ENCODE data around the gene TXNL4B. TPM values are rescaled to one million over a fixed set of nuclear protein-coding genes. Genes with fewer than 3 reads are reported as not detected.

The TXNL4B gene
- total RNA-seq, 1 donor from 2014 or later, result 23.7 TPM

DNA sequence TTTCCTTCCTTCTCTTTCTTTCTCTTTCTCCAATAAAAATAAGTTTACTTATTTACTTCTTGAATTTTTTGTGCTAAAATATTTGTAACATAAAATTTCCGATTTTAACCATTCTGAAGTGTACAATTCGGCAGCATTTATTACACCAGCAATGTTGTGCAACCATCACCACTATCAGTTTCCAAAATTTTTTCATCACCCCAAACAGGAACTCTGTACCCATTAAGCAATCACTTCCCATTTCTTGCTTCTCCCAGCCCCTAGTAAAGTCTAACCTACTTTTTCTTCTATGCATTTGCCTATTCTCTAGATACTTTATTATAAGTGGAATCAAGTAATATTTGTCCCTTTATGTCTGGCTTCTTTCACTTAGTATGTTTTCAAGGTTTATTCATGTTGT lies 41.6 kb downstream of the TXNL4B start:
- Mint-ChIP-seq H3K27ac (no peak overlapping the region), H3K4me3 (no peak overlapping the region), H3K9me3 (peaks cover 5% of the 10 kb centered on the region), H3K27me3 (no peaks in the 10 kb centered on the region), H3K4me1 (no peaks in the 10 kb centered on the region), H3K36me3 (ENCODE audit: low read depth) (no peaks in the 10 kb centered on the region)
- no peak for DNase-seq
- intact Hi-C loops (cut with micrococcal nuclease), result no loop called here

DNA sequence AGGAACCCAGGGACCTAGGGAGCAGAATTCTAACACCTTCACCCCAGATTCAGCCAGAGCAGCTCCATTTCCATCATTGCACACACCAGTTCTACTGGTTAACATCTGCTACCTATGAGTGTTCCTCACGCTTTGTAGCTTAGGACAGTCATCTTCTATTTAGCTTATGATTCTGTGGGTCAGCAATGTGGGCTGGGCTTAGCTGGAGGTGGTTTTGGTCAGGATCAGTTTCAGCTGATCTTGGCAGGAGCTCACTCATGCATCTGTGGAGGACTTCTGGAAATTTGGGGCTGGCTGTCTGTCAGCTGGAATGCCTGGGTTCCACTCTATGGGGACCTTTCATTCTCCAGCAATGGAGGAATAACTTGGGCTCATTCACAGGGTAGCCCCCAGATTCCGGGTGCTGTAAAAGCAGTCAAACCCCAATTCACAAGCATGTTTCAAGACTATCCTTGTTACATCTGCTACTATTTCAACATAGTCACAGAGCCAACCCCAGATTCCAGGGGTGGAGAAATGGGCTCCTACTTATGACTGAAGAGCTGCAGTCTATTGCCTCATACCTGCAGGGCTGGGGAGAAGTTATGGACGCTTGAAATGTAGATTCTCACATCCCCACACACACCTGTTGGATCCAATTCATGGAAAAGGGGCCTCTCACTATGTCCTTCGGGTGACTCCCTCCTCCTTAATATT lies 42.5 kb downstream of the TXNL4B start:
- H3K4me3 Mint-ChIP-seq, result no peak overlapping the region
- peaks cover 5% of the 10 kb centered on the region for H3K9me3 Mint-ChIP-seq
- intact Hi-C loops (cut with micrococcal nuclease), result no loop called here
- no peaks in the 10 kb centered on the region for H3K36me3 Mint-ChIP-seq (ENCODE audit: low read depth)
- H3K27me3 Mint-ChIP-seq, result no peaks in the 10 kb centered on the region
- no peak overlapping the region for H3K27ac Mint-ChIP-seq
- H3K4me1 Mint-ChIP-seq, result no peaks in the 10 kb centered on the region
- no peak for DNase-seq

DNA sequence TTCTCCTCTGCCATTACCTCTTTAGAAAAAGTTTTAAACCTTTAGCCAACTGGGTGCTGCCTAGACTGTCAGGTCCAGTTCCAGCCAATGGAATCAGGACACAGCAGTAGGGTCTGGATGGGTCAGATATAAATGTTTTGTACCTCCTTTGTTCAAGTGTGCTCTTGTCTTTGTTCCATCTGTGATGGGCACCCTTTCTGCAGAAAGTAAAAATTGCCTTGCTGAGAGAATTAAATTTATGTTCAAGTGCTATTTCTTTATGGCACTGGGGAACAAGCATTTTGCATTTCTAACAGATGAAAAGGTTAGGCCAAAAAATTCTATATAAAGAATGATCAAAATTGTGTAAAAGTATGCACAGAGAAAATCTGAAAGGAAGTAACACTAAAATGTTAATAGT lies 44.3 kb downstream of the TXNL4B start:
- Mint-ChIP-seq H3K27ac (no peak overlapping the region), H3K9me3 (peaks cover 5% of the 10 kb centered on the region), H3K36me3 (ENCODE audit: low read depth) (no peaks in the 10 kb centered on the region), H3K4me1 (no peaks in the 10 kb centered on the region), H3K27me3 (no peaks in the 10 kb centered on the region), H3K4me3 (no peak overlapping the region)
- no peak for DNase-seq
- intact Hi-C loops (cut with micrococcal nuclease), result no loop called here

DNA sequence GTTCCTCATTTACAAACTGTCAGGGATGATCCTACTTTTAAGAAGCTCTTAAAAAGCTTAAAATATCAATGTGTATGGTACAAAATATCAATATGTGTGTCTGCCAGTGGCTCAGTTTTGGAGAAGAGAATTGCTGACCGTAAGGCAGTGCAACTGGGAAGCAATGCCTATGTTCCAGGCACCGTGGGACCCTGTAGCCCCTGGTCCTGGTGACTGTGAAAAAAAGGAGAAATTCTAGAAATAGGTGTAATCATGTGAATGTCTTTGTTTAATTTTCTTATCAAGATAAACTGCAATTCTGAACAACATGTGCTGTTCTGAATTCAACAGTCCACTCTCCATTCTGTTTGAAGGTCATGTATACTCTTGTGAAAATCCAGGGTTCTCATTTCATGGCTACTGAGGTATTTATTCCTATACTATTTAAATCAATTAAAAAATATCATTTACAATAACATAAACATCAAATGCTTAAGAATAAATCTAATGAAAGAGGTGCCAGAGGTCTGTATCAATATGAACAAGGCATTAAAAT lies 48.5 kb downstream of the TXNL4B start:
- no peak overlapping the region for H3K27ac Mint-ChIP-seq
- H3K36me3 Mint-ChIP-seq (ENCODE audit: low read depth), result peaks cover 4% of the 10 kb centered on the region
- H3K9me3 Mint-ChIP-seq, result peaks cover 2% of the 10 kb centered on the region
- no peak overlapping the region for H3K4me3 Mint-ChIP-seq
- H3K4me1 Mint-ChIP-seq, result no peaks in the 10 kb centered on the region
- H3K27me3 Mint-ChIP-seq, result no peaks in the 10 kb centered on the region
- DNase-seq, result no peak
- intact Hi-C loops (cut with micrococcal nuclease), result no loop called here

DNA sequence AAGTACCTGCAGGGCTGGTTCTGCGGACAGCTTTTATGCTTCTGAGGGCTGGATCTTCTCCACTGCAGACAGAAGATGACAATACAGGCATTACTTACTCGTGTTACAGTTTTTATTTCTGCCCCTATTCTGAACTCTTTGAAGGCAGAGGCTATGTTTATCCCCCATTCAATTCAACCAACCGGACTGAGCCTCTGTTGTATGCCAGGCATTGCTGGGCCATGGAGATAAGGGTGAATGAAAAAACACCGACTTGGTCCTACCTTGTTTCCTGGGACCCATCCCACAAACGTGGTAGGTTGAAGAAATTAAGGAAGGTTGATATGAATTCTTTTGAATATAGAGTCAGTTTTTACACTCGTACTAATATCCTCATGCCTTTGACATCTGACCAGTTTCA lies 49.1 kb downstream of the TXNL4B start:
- Mint-ChIP-seq H3K27me3 (no peaks in the 10 kb centered on the region), H3K4me3 (no peak overlapping the region), H3K4me1 (no peaks in the 10 kb centered on the region), H3K9me3 (no peaks in the 10 kb centered on the region), H3K36me3 (ENCODE audit: low read depth) (peaks cover 4% of the 10 kb centered on the region), H3K27ac (no peak overlapping the region)
- no peak for DNase-seq
- intact Hi-C loops (cut with micrococcal nuclease), result no loop called here

DNA sequence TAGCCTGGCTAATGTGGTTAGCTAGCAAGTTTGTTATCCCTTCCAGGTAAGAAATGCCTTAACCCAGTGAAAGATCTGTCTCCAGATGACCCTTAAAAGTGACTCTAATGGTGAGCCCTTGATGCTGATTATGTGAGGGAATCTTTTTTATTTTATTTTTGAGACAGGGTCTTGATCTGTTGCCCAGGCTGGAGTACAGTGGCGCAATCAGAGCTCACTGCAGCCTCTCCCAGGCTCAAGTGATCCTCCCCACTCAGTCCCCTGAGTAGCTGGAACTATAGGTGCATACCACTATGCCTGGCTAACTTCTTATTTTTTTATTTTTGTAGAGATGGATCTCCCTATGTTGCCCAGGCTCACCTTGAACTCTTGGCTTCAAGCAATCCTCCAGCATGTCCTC lies 49.9 kb downstream of the TXNL4B start:
- Mint-ChIP-seq H3K27me3 (no peaks in the 10 kb centered on the region), H3K4me1 (no peaks in the 10 kb centered on the region), H3K27ac (no peak overlapping the region), H3K4me3 (no peak overlapping the region), H3K9me3 (no peaks in the 10 kb centered on the region), H3K36me3 (ENCODE audit: low read depth) (peaks cover 4% of the 10 kb centered on the region)
- DNase-seq, result no peak
- intact Hi-C loops (cut with micrococcal nuclease), result no loop called here

DNA sequence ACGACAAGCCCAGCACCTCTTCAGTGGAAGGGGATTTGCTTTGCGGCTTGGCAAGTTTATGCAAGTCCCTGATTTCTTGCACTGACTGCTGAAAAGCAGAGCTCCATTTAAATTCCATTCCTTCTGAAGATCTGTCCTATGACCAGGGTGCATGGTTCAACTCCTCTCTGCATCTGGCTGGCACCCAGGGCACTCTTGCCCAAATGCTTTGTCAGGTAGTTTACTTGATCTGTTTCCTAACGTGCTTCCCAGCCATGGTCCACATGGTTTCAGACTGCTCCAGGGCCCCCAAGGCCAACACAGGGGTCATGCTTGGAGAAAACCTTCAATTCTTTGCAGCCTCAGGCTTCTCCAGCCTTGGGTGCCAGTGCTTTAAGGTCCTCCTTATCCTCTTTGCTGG lies 50.4 kb downstream of the TXNL4B start:
- Mint-ChIP-seq H3K4me1 (no peaks in the 10 kb centered on the region), H3K36me3 (ENCODE audit: low read depth) (peaks cover 4% of the 10 kb centered on the region), H3K4me3 (no peak overlapping the region), H3K9me3 (no peaks in the 10 kb centered on the region), H3K27me3 (no peaks in the 10 kb centered on the region), H3K27ac (no peak overlapping the region)
- DNase-seq, result no peak
- intact Hi-C loops (cut with micrococcal nuclease), result no loop called here

DNA sequence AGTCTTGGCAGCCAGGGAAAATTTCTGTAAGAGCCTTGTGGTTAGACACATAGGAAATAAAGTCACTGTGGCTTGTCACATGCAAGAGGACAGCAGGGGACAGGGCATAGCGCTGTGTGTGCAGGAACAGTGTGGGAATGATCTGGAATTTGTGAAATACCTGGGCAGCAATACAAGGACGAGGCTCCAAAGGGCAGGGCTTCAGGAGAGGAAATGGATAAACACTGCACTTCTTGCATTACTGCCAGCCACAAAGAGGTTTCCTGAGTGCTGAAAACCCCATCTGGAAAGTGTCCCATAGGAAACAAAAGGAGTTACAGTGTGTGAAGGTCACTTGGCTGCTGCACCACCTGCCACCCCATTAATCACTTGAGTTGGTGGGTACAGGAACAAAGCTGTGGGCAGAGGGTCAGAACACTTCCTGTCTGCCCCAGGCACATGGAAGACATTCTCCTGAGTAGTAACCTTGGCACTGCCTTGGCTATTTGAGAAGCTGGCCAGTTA lies 51.2 kb downstream of the TXNL4B start:
- Mint-ChIP-seq H3K27ac (no peak overlapping the region), H3K27me3 (no peaks in the 10 kb centered on the region), H3K4me1 (no peaks in the 10 kb centered on the region), H3K4me3 (no peak overlapping the region), H3K9me3 (no peaks in the 10 kb centered on the region), H3K36me3 (ENCODE audit: low read depth) (peaks cover 4% of the 10 kb centered on the region)
- no peak for DNase-seq
- intact Hi-C loops (cut with micrococcal nuclease), result no loop called here

DNA sequence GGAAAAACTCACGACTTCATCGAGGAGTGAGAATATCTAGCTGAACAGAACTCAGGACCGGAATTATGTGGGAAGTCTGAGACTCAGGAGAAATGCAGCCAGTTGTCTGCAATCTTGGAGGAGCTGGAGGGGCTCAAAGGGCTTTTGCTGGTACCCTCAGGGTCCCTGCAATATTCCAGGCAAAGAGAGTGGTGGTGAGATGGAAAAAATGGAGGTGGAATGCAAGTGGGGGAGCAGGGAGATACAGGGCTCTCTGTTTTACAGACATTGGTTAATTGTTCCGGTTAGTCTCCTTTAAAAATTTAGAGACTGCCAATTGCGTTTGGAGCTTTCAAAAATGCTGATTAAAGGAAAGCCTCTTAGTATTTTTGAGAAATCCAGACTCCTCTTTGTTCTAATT lies 57.3 kb downstream of the TXNL4B start:
- H3K27ac Mint-ChIP-seq, result no peak overlapping the region

More for the DNA sequence above, 57.3 kb downstream of the TXNL4B start:
- Mint-ChIP-seq H3K27me3 (no peaks in the 10 kb centered on the region), H3K4me1 (no peaks in the 10 kb centered on the region), H3K36me3 (ENCODE audit: low read depth) (no peaks in the 10 kb centered on the region), H3K9me3 (no peaks in the 10 kb centered on the region), H3K4me3 (no peak overlapping the region)
- no peak for DNase-seq
- intact Hi-C loops (cut with micrococcal nuclease), result no loop called here

Other genes starting within 250 kb of the TXNL4B start
- gene ATXN1L, start 247.6 kb downstream of the TXNL4B start, total RNA-seq, result 16.7 and 19.3 TPM in 2 replicates
- 5.9 and 6.5 TPM in 2 replicates for gene ZNF821, start 209.4 kb downstream of the TXNL4B start, total RNA-seq
- gene IST1, start 198.1 kb downstream of the TXNL4B start, total RNA-seq, result 149 and 156 TPM in 2 replicates
- gene PKD1L3, start 93.2 kb downstream of the TXNL4B start, total RNA-seq, result not detected in 2 replicates
- 31.8 and 33.7 TPM in 2 replicates for gene DHODH, start 84.9 kb downstream of the TXNL4B start, total RNA-seq
- not detected in 2 replicates for gene HP, start 39.1 kb downstream of the TXNL4B start, total RNA-seq
- not detected in 2 replicates for gene HPR, start 30.4 kb downstream of the TXNL4B start, total RNA-seq
- gene DHX38, start 227 bp upstream of the TXNL4B start, total RNA-seq, result 91.0 and 98.1 TPM in 2 replicates
- 0.21 TPM in 1 of 2 replicates, not detected in the other for gene PMFBP1, start 78.5 kb upstream of the TXNL4B start, total RNA-seq

All from activated CD4-positive, alpha-beta T cell treated with anti-CD3 and anti-CD28 coated beads, Interleukin-2, amount 10 ng/mL, durations not matched to agents 24 days and 14 days (primary cell).